Suprapubic skin (tissue), 4 donors: ENCODE data around the gene SCN2B. TPM values are rescaled to one million over a fixed set of nuclear protein-coding genes. Genes with fewer than 3 reads are reported as not detected.

Source experiments
- DNase-seq, 2 donors: peaks; one replicate each; pipeline ENCODE4 v3.0.0-alpha.2; 2019; ENCODE audit warnings: low spot score in 2 of 2
- H3K27ac ChIP-seq: fragments of 200-600 bp; sonication (generic); one replicate; pipeline ENCODE4 v1.5.1; 2019
- H3K27me3 ChIP-seq: fragments of 200-600 bp; sonication (generic); one replicate; pipeline ENCODE4 v1.5.1; 2019
- H3K36me3 ChIP-seq: fragments of 200-600 bp; sonication (generic); one replicate; pipeline ENCODE4 v1.5.1; 2019
- H3K4me1 ChIP-seq: fragments of 200-600 bp; sonication (generic); one replicate; pipeline ENCODE4 v1.5.1; 2019
- H3K4me3 ChIP-seq: fragments of 200-600 bp; sonication (generic); one replicate; pipeline ENCODE4 v1.5.1; 2019; ENCODE audit warnings: mild to moderate bottlenecking
- H3K9me3 ChIP-seq: fragments of 200-600 bp; sonication (generic); one replicate; pipeline ENCODE4 v1.5.1; 2019
- EP300 ChIP-seq: sonication (generic); formaldehyde crosslinking; IDR thresholded peaks from one replicate; pipeline ENCODE4 v1.6.1; 2017; ENCODE audit warnings: antibody characterized with exemption
- POLR2A ChIP-seq, 2 donors: fragments of 450-650 bp; IDR thresholded peaks; one replicate each; pipeline ENCODE4 v1.6.1; 2017; ENCODE audit warnings: antibody characterized with exemption in 2 of 2, mild to moderate bottlenecking in 2 of 2, moderate library complexity in 2 of 2
- POLR2AphosphoS5 ChIP-seq, 3 donors: sonication (generic); formaldehyde crosslinking; IDR thresholded peaks; one replicate each; pipeline ENCODE4 v1.6.1; 2017; ENCODE audit warnings: antibody characterized with exemption in 3 of 3
- WGBS: methylation state at CpG from one replicate; pipeline ENCODE4 v1.1.5; 2018; 5-methylcytosine and 5-hydroxymethylcytosine counted together
- total RNA-seq, 4 donors: library from RNA; depleted of rRNA; stranded (reverse); fragments of >200 nt; gene quantifications; one replicate each; pipeline ENCODE4 v1.1.0, GENCODE V29; 2016
- TF ChIP-seq, protein P1 (sequence below), 2 donors: fragments of 200-600 bp in 1 of 2; fragments of 450-650 bp in 1 of 2; sonication (generic) in 1 of 2; IDR thresholded peaks; one replicate each; pipeline ENCODE4 v1.5.1; 2016 to 2019; ENCODE audit warnings: antibody characterized with exemption in 2 of 2, mild to moderate bottlenecking in 1 of 2, moderate library complexity in 1 of 2

The SCN2B gene, protein sequence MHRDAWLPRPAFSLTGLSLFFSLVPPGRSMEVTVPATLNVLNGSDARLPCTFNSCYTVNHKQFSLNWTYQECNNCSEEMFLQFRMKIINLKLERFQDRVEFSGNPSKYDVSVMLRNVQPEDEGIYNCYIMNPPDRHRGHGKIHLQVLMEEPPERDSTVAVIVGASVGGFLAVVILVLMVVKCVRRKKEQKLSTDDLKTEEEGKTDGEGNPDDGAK
- total RNA-seq: under 1 TPM in 2 of 4 donors, not detected in 2; 0.08 to 0.21 TPM

DNA sequence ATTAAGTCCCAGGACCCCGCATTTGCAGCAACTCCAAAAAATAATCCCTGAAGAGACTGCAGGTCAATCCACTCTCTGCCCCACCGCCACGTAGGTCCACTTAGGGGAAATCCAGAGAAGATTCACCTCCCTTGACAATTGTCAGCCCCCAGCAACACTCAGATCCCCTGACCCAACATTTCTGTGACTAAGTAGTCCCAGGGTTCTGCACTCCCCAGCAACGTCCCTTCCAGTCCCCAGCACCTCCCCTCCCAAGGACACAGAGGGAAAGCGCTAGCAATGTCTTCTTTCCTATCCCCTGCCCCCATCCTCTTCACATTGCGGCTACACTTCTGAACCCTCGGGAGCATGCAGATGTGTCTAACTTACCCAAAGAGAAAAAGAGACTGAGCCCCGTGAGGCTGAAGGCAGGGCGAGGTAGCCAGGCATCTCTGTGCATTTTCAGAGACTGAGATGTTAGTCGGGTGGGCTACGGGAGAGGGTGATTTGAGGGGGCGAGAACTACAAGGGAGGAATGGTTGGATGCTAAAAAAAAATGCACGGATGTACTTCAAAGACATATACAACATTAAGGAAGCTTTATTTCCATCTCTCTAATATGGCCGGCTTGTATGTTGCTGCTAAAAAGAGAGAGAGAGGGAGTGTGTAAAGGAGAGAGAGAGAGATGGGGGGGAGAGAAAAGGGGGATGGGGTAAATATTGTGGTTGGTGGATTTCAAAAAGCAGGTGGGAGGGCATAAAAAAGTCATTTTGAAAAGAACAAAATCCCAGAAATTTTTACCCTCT, at the start of gene SCN2B:
SCN2B (minus strand) TSS at position 647 of the 785 bp plus-strand sequence; CDS start at position 439, 208 bp downstream.
- Histone ChIP-seq H3K36me3 (no peaks in the 10 kb centered on the region), H3K4me1 (peaks cover 54% of the 10 kb centered on the region), H3K27me3 (no peaks in the 10 kb centered on the region), H3K27ac (peak within 1 kb of the TSS; percentile 45), H3K9me3 (no peaks in the 10 kb centered on the region), H3K4me3 (peak within 1 kb of the TSS; percentile 29)
- DNase-seq: no peak
- 20% methylated on average over 14 of the region's 14 CpGs for whole genome bisulfite sequencing
- no peak for TF ChIP-seq EP300
- no peak for TF ChIP-seq POLR2A (IDR thresholded peaks at IDR 0.05)
- TF ChIP-seq POLR2AphosphoS5 (IDR thresholded peaks at IDR 0.05): no peak
- TF ChIP-seq, protein P1, sequence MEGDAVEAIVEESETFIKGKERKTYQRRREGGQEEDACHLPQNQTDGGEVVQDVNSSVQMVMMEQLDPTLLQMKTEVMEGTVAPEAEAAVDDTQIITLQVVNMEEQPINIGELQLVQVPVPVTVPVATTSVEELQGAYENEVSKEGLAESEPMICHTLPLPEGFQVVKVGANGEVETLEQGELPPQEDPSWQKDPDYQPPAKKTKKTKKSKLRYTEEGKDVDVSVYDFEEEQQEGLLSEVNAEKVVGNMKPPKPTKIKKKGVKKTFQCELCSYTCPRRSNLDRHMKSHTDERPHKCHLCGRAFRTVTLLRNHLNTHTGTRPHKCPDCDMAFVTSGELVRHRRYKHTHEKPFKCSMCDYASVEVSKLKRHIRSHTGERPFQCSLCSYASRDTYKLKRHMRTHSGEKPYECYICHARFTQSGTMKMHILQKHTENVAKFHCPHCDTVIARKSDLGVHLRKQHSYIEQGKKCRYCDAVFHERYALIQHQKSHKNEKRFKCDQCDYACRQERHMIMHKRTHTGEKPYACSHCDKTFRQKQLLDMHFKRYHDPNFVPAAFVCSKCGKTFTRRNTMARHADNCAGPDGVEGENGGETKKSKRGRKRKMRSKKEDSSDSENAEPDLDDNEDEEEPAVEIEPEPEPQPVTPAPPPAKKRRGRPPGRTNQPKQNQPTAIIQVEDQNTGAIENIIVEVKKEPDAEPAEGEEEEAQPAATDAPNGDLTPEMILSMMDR (IDR thresholded peaks at IDR 0.05): no peak

DNA sequence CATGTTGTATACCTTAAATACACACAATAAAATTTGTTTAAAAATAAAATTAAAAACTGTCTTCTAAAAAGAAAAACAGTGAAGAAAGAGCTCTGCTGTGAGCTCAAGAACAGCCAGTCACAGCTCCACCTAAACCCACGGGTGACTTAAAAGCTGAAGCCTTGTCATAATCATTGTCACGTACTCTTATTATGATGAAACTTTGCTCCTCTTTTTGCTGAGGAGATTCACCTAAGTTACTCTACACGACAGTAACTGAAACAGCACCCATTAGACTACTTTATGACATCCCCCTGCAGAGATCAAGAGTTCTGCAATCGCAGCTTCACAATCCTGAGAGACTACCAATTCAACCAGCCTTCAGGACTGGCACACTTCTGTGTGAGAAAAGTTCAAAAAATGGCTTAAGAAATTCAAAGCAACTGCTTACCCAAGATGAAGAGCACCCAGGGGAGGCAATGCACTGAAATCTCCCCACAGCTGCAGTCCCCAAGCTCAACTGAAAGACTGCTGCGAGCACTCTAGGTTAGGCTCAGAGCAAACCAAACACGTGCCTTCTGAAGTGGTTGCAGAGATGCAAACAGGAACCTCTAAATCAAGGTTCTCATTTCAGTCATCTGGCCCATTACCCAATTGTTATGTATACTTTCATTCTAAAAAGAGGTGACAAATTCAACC, 48.2 kb upstream of the SCN2B start, which contains the start of gene JAML:
JAML (minus strand) TSS at position 501 of the 678 bp plus-strand sequence. CDS start 10,145 bp downstream, outside the sequence.
- H3K27me3 ChIP-seq: peaks cover 7% of the 10 kb centered on the region
- DNase-seq: no peak
- H3K36me3 ChIP-seq: no peaks in the 10 kb centered on the region
- H3K9me3 ChIP-seq: no peaks in the 10 kb centered on the region
- H3K4me1 ChIP-seq: no peaks in the 10 kb centered on the region
- TF ChIP-seq, protein P1 (IDR thresholded peaks at IDR 0.05): no peak
- TF ChIP-seq POLR2A (IDR thresholded peaks at IDR 0.05) (no peak), POLR2AphosphoS5 (IDR thresholded peaks at IDR 0.05) (no peak), EP300 (no peak)
- WGBS: 62% methylated on average over 6 of the region's 6 CpGs
- H3K4me3 ChIP-seq: peak within 1 kb of the TSS; percentile 8
- H3K27ac ChIP-seq: no peak within 1 kb of the TSS

DNA sequence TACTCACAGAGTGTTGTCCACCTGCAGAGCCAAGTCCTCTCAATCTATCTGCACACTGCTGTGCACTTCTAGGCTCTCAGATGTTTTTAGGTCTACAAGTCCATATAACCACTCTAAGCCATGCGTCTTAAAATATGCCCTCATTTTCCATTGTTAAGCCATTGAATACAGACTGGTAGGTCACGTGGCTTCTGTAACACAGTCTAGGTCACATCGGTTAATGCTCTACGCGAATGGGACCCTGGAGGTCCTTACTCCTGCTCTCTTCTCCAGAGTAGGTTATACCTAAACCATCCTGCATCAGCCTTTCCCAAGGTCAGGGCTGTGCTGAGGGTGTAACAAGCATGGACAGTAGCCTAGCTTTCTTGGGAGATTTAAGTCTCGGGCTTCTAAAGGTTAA, 47.6 kb upstream of the SCN2B start:
- no peaks in the 10 kb centered on the region for H3K4me1 ChIP-seq
- no peak for DNase-seq
- no peak for TF ChIP-seq EP300
- no peak for TF ChIP-seq POLR2AphosphoS5 (IDR thresholded peaks at IDR 0.05)
- TF ChIP-seq POLR2A (IDR thresholded peaks at IDR 0.05): no peak
- TF ChIP-seq, protein P1 (IDR thresholded peaks at IDR 0.05): no peak
- peaks cover 7% of the 10 kb centered on the region for H3K27me3 ChIP-seq
- 87% methylated on average over 6 of the region's 6 CpGs for WGBS
- no peaks in the 10 kb centered on the region for H3K9me3 ChIP-seq
- H3K4me3 ChIP-seq: peak overlapping the region; percentile 8
- H3K27ac ChIP-seq: no peak overlapping the region
- no peaks in the 10 kb centered on the region for H3K36me3 ChIP-seq

DNA sequence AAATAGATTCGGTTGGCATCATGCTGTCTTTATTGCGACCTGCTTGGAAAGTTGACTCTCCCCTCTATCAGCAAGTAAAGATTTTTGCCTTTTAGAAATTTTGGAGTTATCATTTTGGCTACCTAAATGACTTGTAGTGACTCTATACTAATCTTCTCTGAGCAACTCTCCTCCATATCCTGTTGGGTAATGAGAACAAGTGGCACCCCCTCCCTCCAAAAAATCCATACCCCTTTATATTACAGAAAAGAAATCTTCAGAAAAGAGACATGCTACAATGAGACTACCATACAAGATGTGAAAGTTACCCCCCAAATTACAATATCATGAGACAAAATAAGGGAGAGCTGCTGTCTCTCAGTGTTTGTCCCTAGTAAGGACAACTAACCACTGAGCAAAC, 47.1 kb upstream of the SCN2B start:
- Histone ChIP-seq H3K27me3 (peaks cover 7% of the 10 kb centered on the region), H3K4me1 (no peaks in the 10 kb centered on the region), H3K4me3 (peak overlapping the region; percentile 8), H3K36me3 (no peaks in the 10 kb centered on the region), H3K9me3 (no peaks in the 10 kb centered on the region), H3K27ac (no peak overlapping the region)
- no peak for TF ChIP-seq POLR2AphosphoS5 (IDR thresholded peaks at IDR 0.05)
- TF ChIP-seq EP300: no peak
- TF ChIP-seq, protein P1 (IDR thresholded peaks at IDR 0.05): no peak
- no peak for TF ChIP-seq POLR2A (IDR thresholded peaks at IDR 0.05)
- 83% methylated on average over 2 of the region's 2 CpGs for WGBS
- DNase-seq: no peak
